IPS-18a (cell line): Measurements from ENCODE around the gene SLC35E4.

Experiments used
- H3K27ac ChIP-seq: one replicate; pipeline ENCODE4 v1.5.1; 2013; ENCODE audit warnings: low read length
- H3K27me3 ChIP-seq: one replicate; pipeline ENCODE4 v1.6.1; 2013; ENCODE audit warnings: mild to moderate bottlenecking, low read length; ENCODE audit not compliant: control insufficient read depth, insufficient read depth
- H3K36me3 ChIP-seq: one replicate; pipeline ENCODE4 v1.6.1; 2013; ENCODE audit warnings: low read depth, low read length; ENCODE audit not compliant: control insufficient read depth
- H3K4me1 ChIP-seq: one replicate; pipeline ENCODE4 v1.6.1; 2013; ENCODE audit warnings: low read depth, low read length; ENCODE audit not compliant: control insufficient read depth
- H3K4me3 ChIP-seq: one replicate; pipeline ENCODE4 v1.5.1; 2013; ENCODE audit warnings: low read length
- H3K9ac ChIP-seq: one replicate; pipeline ENCODE4 v1.6.1; 2013; ENCODE audit warnings: mild to moderate bottlenecking, low read length, moderate library complexity
- H3K9me3 ChIP-seq: one replicate; pipeline ENCODE4 v1.6.1; 2013; ENCODE audit warnings: low read depth, low read length; ENCODE audit not compliant: control insufficient read depth

Gene SLC35E4

DNA sequence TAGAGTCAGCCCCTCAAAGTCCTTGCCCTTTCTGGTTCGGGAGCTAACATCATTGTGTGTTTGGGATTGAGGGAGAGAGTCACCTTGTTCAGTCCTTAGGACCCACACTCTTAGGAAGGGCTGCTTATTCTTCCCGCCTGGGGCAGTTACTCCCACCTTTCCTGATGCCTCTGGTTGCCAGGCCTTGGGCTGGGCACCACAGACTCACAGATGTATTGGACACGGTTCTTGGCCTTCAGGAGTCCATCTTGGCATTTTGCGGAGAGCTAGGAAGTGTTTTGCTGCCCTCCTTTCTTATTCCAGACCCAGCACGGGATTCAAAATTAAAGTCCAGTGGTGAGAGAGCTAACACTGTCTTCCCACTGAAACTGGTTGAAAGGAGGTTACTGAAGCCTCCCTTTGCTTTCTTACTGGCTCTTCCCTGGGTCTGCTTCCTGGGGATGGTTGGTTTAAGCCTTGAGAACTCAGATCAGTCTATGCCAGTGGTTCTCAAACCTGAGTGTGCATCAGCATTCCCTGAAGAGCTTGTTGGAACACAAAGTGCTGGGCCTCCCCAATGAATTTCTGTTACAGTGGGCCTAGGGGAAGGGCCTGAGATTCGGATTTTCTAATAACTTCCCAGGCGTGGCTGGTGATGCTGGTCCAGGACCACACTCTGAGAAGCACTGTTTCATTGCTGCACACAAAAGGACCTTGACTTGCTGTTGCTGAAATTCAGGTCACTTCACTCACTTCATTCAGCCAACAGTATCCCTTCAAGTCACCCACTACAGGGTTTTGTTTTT lies 60.5 kb downstream of the SLC35E4 start:
- H3K4me3 ChIP-seq, result no peak overlapping the region
- H3K27me3 ChIP-seq, result peaks cover 29% of the 10 kb centered on the region
- no peaks in the 10 kb centered on the region for H3K4me1 ChIP-seq
- no peaks in the 10 kb centered on the region for H3K36me3 ChIP-seq
- no peaks in the 10 kb centered on the region for H3K9me3 ChIP-seq
- no peak overlapping the region for H3K27ac ChIP-seq
- no peak overlapping the region for H3K9ac ChIP-seq
